Measurements from ENCODE around the gene CACNB1. TPM values are rescaled to one million over a fixed set of nuclear protein-coding genes. Genes with fewer than 3 reads are reported as not detected.

The CACNB1 gene
- total RNA-seq, 1 experiment from 2014 or later = 4.3 TPM

GRCh38 chr17:39225959-39226683 lies 28.7 kb upstream of the CACNB1 start:
- CTCF ChIA-PET = no interaction called here
- DNase-seq (no peak), ATAC-seq (no peak)

GRCh38 chr17:39225308-39225958 lies 28.0 kb upstream of the CACNB1 start, which contains the start of gene STAC2:
STAC2 (minus strand) TSS chr17:39225945; CDS start chr17:39225502, 443 bp downstream.
- no peak for DNase-seq
- no peak within 1 kb of the TSS for H3K27ac ChIP-seq (ENCODE audit: low read length)
- H3K4me2 ChIP-seq (ENCODE audit: low read length) = no peak within 1 kb of the TSS
- no peak for ATAC-seq
- no peaks in the 10 kb centered on the region for H3K27me3 ChIP-seq (ENCODE audit: low read length)
- H3K36me3 ChIP-seq (ENCODE audit: low read depth, low read length) = no peaks in the 10 kb centered on the region
- intact Hi-C loops (cut with micrococcal nuclease) = no loop called here
- H2AFZ ChIP-seq (ENCODE audit: low read length) = no peak within 1 kb of the TSS
- H3K9me2 ChIP-seq (replicated peaks; ENCODE audit: low read length) = no peaks in the 10 kb centered on the region
- CTCF ChIA-PET = no interaction called here
- H3K4me1 ChIP-seq (ENCODE audit: insufficient read depth, low read length) = no peaks in the 10 kb centered on the region
- no peaks in the 10 kb centered on the region for H3K79me2 ChIP-seq (ENCODE audit: low read length)
- no peaks in the 10 kb centered on the region for H4K20me1 ChIP-seq (ENCODE audit: low read length)
- POLR2A ChIA-PET (ENCODE audit: unreplicated experiment) = no interaction called here
- no peak within 1 kb of the TSS for H3K4me3 ChIP-seq (ENCODE audit: low read length)
- no peaks in the 10 kb centered on the region for H3F3A ChIP-seq (ENCODE audit: low read length, unreplicated experiment)
- no TSS peak for BruUV-seq (replicated peaks)
- no peaks in the 10 kb centered on the region for H3K9me3 ChIP-seq (ENCODE audit: low read length)
- TF ChIP-seq CTCF (conservative IDR thresholded peaks at IDR 0.05; ENCODE audit: low read depth, low read length) = no peak
- no peak for TF ChIP-seq EZH2 (IDR thresholded peaks at IDR 0.05; ENCODE audit: low read length, unreplicated experiment)
- no peak for TF ChIP-seq EZH2phosphoT487 (IDR thresholded peaks at IDR 0.05; ENCODE audit: borderline replicate concordance, low read length)
- no peak within 1 kb of the TSS for H3K9ac ChIP-seq (ENCODE audit: low read length)

More at GRCh38 chr17:39225959-39226683, 28.7 kb upstream of the CACNB1 start:
- POLR2A ChIA-PET (ENCODE audit: unreplicated experiment) = no interaction called here
- Histone ChIP-seq H3K9me2 (replicated peaks; ENCODE audit: low read length) (no peaks in the 10 kb centered on the region), H4K20me1 (ENCODE audit: low read length) (no peaks in the 10 kb centered on the region), H3K9me3 (ENCODE audit: low read length) (no peaks in the 10 kb centered on the region), H3K9ac (ENCODE audit: low read length) (no peak overlapping the region), H3F3A (ENCODE audit: low read length, unreplicated experiment) (no peaks in the 10 kb centered on the region), H3K79me2 (ENCODE audit: low read length) (no peaks in the 10 kb centered on the region), H3K4me1 (ENCODE audit: insufficient read depth, low read length) (no peaks in the 10 kb centered on the region), H2AFZ (ENCODE audit: low read length) (no peak overlapping the region), H3K4me3 (ENCODE audit: low read length) (no peak overlapping the region), H3K27ac (ENCODE audit: low read length) (no peak overlapping the region), H3K27me3 (ENCODE audit: low read length) (no peaks in the 10 kb centered on the region), H3K4me2 (ENCODE audit: low read length) (no peak overlapping the region), H3K36me3 (ENCODE audit: low read depth, low read length) (no peaks in the 10 kb centered on the region)
- intact Hi-C loops (cut with micrococcal nuclease) = no loop called here
- no TSS peak for BruUV-seq (replicated peaks)
- TF ChIP-seq CTCF (conservative IDR thresholded peaks at IDR 0.05; ENCODE audit: low read depth, low read length) = no peak
- TF ChIP-seq EZH2phosphoT487 (IDR thresholded peaks at IDR 0.05; ENCODE audit: borderline replicate concordance, low read length) = no peak
- TF ChIP-seq EZH2 (IDR thresholded peaks at IDR 0.05; ENCODE audit: low read length, unreplicated experiment) = no peak

DNA sequence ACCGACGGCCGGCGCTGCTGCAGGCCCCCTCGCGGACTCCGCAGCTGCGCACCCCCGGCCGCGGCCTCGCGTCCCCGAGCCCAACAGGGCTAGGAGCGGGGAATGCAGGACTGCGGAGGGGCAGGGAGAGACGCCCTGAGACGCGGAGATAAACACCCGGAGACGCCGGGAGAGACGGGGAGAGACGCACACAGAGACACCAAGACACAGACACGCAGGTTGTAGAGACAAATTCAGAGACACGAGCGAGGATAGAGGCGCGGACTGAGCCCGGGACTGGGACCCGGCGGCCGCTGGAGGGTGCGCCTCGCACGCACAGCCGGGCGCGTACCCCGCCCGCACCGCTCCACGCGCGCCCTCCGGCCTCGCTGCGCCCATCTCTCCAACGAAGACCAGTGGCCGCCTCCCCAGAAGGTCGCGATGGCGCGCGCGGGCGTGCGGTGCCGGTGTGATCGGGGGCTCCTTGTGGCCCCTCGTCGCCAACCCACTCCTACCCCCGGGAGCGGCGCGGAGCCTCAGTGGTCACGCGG lies 27.4 kb upstream of the CACNB1 start:
- BruUV-seq (replicated peaks) = no TSS peak
- no peaks in the 10 kb centered on the region for H3K36me3 ChIP-seq (ENCODE audit: low read depth, low read length)
- DNase-seq = no peak
- H2AFZ ChIP-seq (ENCODE audit: low read length) = no peak overlapping the region
- no peaks in the 10 kb centered on the region for H3K9me3 ChIP-seq (ENCODE audit: low read length)
- H3K79me2 ChIP-seq (ENCODE audit: low read length) = no peaks in the 10 kb centered on the region
- intact Hi-C loops (cut with micrococcal nuclease) = no loop called here
- no peak overlapping the region for H3K27ac ChIP-seq (ENCODE audit: low read length)
- no peaks in the 10 kb centered on the region for H3K9me2 ChIP-seq (replicated peaks; ENCODE audit: low read length)
- no peak overlapping the region for H3K9ac ChIP-seq (ENCODE audit: low read length)
- no peak for ATAC-seq
- ChIA-PET POLR2A (ENCODE audit: unreplicated experiment) (no interaction called here), CTCF (no interaction called here)
- no peaks in the 10 kb centered on the region for H3F3A ChIP-seq (ENCODE audit: low read length, unreplicated experiment)
- H4K20me1 ChIP-seq (ENCODE audit: low read length) = no peaks in the 10 kb centered on the region
- TF ChIP-seq CTCF (conservative IDR thresholded peaks at IDR 0.05; ENCODE audit: low read depth, low read length) (no peak), EZH2phosphoT487 (IDR thresholded peaks at IDR 0.05; ENCODE audit: borderline replicate concordance, low read length) (no peak), EZH2 (IDR thresholded peaks at IDR 0.05; ENCODE audit: low read length, unreplicated experiment) (no peak)
- H3K4me3 ChIP-seq (ENCODE audit: low read length) = no peak overlapping the region
- no peaks in the 10 kb centered on the region for H3K27me3 ChIP-seq (ENCODE audit: low read length)
- H3K4me1 ChIP-seq (ENCODE audit: insufficient read depth, low read length) = no peaks in the 10 kb centered on the region
- H3K4me2 ChIP-seq (ENCODE audit: low read length) = no peak overlapping the region

Measured in PC-3 (cell line).